RPMI8226 (cell line): ENCODE data around the gene TASP1.
A peak's percentile ranks its signal among the peaks of the same experiment; 100 is the strongest.
"Not testable (repeated sequence)": the region's sequence is repeated elsewhere in the genome, so short reads cannot be mapped to it uniquely, and the experiment has no call there.

Source experiments
- DNase-seq: peaks from one replicate; pipeline ENCODE4 v3.0.0-alpha.2; 2015

The TASP1 gene

DNA sequence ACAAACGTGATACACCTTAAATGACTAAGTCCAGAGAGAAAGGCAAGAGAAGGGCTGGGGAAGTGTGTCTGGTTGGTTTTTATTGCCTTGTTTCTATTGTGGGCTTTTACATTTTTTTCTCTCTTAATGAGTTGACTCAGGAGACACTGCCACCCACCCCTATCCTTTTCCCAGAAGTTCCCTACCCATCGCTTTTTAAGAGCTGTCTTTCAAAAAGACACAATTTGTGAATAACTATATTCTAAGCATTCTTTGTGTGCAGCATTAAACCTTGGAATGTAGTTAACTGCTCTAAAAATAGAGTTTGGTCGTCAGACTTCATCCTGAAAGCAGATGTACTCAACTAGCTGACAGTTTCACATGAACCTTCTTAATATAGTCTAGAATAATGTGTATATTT, 242.7 kb downstream of the TASP1 start:
- DNase-seq: no peak

DNA sequence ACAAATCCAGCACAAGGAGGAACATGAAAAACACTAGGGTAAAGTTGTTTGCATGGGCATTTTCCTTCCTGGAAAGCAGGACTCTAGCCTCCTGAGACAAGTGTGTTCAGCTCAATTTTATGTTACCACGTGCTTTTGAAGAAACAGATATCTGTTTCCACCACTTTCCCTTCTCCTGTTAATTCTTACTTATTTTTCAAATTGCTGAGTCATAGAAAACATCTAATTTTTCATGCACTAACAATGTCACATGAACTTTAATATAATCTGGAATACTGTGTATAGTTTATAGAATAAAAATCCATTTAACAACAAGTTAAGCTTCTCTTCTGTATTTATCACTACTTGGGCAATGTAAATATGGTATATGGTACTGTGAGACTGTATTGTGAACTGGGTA, 243.5 kb downstream of the TASP1 start:
- no peak for DNase-seq

DNA sequence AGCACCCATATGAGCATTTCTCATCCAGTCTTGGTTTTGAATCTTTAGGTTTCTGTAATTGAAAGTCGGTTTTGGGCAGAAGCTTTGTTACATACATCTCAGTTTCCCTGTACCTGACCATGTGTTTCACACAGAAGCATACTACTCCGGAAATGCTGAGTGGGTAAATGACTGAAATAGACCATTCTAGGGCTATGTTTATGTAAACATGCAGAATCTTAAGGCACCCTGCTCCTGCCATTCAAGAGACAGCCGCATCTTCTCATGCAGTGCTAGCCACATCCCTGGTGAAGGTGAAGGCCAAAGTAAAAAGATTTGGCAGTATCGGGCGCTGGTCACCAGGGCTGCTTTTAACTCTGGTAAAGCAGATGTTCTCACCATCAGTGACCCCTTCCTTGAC, 246.3 kb downstream of the TASP1 start:
- DNase-seq: peak; percentile 72

- no peak for DNase-seq
These were observed 249.6 kb downstream of the TASP1 start for GRCh38 chr20:13389115-13389514.

DNA sequence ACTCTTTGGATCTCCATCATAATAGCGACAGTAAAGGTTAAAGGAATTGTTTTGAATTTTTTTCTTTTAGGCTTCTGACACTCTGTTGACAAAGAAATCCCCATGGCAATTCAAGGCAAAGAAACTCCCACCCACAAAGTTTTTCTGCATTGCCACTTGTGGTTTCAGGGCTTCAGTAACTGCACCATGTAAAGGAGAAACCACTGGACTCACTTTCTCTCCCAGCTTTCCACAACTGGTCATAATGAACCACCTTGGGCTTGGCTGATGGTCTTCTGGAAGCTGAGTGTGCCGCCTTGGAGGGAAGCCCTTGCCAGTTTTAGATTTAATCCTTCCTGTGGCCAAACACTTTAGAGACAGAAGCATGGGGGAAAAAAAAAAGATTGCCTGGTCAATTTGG, 254.6 kb downstream of the TASP1 start:
- DNase-seq: no peak

DNA sequence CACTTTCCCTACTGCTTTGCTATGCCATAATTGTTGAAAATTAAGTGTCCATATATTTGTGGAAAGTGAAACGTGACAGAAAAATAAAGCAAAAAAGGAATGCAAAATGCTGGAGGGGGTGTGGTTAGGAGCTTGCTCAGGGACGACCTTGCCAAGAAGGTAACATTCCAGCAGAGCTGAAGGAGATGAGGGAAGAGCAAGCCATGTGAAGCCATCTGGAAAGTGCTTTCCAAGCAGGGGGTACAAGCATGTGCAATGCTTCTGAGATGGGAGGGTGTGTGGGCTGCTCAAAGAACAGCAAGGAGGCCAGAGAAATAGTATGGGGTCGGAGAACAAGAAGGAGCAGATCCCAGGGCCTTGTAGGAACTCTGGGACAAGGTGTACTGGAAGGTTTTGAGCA, 255.9 kb downstream of the TASP1 start:
- no peak for DNase-seq

DNA sequence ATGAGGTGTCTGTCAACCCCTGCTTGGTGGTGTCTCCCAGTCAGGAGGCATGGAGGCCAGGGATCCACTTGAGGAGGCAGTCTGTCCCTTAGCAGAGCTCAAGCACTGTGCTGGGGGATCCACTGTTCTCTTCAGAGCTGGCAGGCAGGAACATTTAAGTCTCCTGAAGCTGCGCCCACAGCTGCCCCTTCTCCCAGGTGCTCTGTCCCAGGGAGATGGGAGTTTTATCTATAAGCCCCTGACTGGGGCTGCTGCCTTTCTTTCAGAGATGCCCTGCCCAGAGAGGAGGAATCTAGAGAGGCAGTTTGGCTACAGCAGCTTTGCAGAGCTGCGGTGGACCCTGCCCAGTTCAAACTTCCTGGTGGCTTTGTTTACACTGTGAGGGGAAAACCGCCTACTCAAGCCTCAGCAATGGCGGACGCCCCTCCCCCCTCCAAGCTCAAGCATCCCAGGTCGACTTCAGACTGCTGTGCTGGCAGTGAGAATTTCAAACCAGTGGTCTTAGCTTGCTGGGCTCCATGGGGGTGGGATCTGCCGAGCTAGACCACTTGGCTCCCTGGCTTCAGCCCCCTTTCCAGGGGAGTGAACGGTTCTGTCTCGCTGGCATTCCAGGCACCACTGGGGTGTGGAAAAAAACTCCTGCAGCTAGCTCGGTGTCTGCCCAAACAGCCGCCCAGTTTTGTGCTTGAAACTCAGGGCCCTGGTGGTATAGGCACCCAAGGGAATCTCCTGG, 258.1 kb downstream of the TASP1 start:
- not testable (repeated sequence) for DNase-seq

GRCh38 chr20:13373400-13373799, 265.3 kb downstream of the TASP1 start:
- no peak for DNase-seq

GRCh38 chr20:13364278-13365170, 274.2 kb downstream of the TASP1 start:
- DNase-seq: no peak

GRCh38 chr20:13363473-13363872, 275.3 kb downstream of the TASP1 start:
- no peak for DNase-seq

GRCh38 chr20:13362165-13362564, 276.6 kb downstream of the TASP1 start:
- not testable (repeated sequence) for DNase-seq

GRCh38 chr20:13358936-13359335, 279.8 kb downstream of the TASP1 start:
- not testable (repeated sequence) for DNase-seq

DNA sequence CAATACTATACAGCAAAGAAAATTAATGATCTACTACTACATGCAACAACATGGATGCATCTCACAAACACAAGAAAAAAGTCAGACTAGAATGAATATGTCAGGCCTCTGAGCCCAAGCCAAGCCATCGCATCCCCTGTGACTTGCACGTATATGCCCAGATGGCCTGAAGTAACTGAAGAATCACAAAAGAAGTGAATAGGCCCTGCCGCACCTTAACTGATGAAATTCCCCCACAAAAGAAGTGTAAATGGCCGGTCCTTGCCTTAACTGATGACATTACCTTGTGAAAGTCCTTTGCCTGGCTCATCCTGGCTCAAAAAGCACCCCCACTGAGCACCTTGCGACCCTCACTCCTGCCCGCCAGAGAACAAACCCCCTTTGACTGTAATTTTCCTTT, 280.9 kb downstream of the TASP1 start:
- not testable (repeated sequence) for DNase-seq

DNA sequence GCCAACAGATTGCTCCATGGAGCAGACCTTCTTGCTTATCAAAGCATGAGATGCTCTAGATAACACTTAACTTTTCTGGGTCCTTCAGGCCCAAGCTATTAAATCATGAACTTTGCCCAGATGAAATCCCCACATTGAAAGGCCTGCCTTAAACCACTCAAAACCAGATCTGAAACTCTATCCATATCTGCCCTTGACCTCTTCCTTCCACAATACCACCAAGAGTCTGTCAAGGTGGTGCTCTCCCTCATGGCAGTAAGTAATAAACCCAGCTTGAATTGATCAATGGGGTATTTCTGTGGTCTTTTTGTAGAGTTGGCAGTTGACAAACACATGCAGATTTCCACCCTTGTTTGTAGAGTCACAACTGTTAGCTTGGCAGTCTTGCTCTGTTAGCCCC, 282.1 kb downstream of the TASP1 start:
- DNase-seq: no peak

DNA sequence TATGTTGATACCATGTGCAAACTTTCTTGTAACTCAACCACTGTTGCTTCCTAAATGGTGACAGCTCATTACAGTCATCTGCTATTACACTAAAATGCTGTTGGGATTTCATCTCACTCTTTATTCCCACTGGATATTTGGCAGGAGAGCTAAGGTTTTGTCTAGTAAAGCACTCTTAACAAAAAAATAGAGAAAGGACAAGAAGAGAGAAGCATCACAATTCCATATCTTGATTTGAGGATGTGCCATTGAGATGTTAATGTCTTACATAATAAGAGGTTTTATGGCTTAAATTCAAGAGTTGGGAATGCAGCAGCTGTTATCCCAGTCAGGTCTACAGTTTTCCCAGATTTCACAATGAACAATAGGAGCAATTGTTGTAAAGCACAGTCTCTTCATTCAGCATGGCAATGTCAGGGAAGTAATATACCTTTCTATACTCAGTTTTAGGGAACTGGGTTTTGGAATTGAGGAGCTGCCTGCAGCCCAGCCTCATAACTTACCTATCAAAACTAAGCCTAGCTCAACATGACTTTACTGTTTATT, 282.7 kb downstream of the TASP1 start:
- no peak for DNase-seq

DNA sequence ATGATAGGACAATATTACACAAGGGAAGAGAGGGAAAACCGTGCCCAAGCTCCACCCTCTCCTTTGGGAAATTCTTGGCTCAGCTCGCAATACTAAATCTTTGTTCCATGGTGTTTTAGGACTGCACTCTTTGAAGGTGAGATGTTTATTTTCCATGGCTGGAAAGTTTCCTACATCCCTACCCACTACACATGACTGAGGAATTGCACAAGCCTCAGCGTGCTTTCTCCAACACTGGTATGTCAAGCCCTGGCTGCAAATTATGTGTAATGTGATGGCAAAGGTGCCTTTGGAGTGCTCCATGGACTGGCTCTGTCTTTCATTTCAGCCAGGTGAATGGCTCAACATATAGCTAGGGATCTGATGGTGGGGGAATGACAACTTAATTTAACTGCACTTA, 283.3 kb downstream of the TASP1 start:
- DNase-seq: no peak

GRCh38 chr20:13353261-13353945, 285.3 kb downstream of the TASP1 start:
- no peak for DNase-seq

DNA sequence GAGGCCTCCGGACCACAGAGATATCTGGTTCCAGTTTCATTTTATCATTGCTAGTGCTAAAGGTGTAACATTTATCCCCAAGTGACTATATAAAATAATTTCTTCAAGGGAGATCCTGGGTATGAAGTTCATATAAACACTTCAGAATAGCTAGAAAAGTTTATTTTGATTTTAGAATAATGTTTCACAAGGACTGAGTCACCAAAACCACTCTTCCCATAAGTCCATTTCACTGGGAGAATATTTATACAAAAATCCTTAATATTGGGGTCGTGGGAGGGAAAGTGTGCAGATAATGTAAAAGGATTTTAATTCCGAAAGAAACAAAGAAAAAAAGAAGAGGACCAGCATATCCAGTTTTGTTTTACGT, 289.5 kb downstream of the TASP1 start:
- DNase-seq: no peak

- no peak for DNase-seq
These were observed 290.2 kb downstream of the TASP1 start for GRCh38 chr20:13348311-13349234.

DNA sequence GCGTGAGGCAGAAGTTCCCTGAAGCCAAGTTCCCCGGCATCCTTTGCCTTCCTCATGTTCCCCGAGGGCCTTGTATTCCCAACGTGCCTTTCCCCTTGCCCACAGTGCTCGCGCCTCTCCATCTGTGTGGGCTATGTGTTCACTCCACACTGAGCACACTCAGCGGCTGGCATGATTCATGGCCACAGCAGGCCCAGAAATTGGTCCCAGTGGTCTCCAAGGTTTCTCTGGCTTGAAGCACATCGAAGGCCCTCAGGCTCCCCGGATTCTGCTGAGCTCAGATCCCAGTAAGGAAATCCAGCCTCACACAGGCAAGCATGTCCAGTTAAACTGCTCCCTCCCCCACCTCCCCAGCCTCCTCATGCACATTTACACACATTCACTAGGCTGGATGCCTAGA, 294.1 kb downstream of the TASP1 start:
- no peak for DNase-seq

DNA sequence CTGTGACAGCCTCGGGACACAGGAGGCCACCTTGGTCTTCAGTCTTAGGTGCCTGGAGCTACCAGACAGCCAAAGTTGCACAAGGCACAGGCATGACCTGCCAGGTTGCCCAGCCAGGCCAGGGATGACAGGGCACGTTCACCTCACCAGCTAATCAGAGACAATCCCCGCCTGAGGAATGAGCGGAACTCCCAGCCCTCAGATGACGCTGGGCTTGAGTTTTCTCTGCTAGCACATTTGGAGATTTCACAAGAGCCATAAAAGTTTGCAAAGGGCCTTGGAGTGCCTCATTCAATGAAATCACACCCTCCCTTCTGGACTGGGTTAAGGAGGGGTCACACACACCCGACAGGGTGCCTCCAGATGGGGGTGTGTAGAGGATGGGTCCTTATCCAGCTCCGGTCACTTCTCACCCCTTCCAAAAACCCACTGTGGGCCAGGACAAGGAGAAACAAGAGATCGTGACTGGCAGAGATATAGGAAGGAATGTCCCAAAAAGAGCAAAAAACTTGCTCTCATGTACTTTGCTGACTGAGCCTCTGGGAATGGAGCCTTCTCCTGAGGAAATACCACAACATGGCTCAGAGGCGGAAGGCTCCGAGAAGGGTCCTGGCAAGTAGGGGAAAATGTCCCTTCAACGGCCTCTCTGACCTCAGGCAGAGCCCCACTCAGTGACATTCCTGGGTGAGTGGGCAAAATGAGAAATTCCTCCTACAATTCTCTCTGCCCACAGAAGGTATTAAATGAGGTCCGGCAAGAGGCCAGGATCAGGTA, 296.1 kb downstream of the TASP1 start:
- no peak for DNase-seq
